A673 (cell line): Measurements from ENCODE around the gene ZP3. TPM values are rescaled to one million over a fixed set of nuclear protein-coding genes. Genes with fewer than 3 reads are reported as not detected.
"Not testable (repeated sequence)": the region's sequence is repeated elsewhere in the genome, so short reads cannot be mapped to it uniquely, and the experiment has no call there.

Experiments used
- BruUV-seq: library from RNA; stranded (reverse); fragments of 400-500 nt; replicated peaks from 2 replicates; lab custom pipeline; 2021; lab: Mats Ljungman, UMichigan
- CTCF ChIA-PET: fragments of 300-600 bp; sonication (Branson Sonifier 250); formaldehyde crosslinking; loops from one replicate; lab custom pipeline; 2022; ENCODE audit warnings: antibody characterized with exemption; lab: Charles Lee
- POLR2A ChIA-PET: fragments of 300-600 bp; sonication (Branson Sonifier 250); formaldehyde crosslinking; loops from one replicate; lab custom pipeline; 2022; ENCODE audit warnings: antibody characterized with exemption; ENCODE audit not compliant: low non-redundant PET; lab: Charles Lee
- DNase-seq: peaks from one replicate; pipeline ENCODE4 v3.0.0-alpha.2; 2015; ENCODE audit warnings: low spot score
- H3K27ac ChIP-seq: fragments of 200-600 bp; sonication (generic); 2 replicates; pipeline ENCODE4 v1.5.1; 2016; ENCODE audit warnings: mixed run types, low read depth, mild to moderate bottlenecking, mixed read lengths, antibody characterized with exemption, low read length; ENCODE audit not compliant: poor library complexity, severe bottlenecking
- H3K27me3 ChIP-seq: fragments of 200-600 bp; sonication (generic); replicated peaks from 2 replicates; pipeline ENCODE4 v1.6.1; 2017; ENCODE audit warnings: mixed run types, low read depth, mild to moderate bottlenecking, mixed read lengths, antibody characterized with exemption, low read length; ENCODE audit not compliant: insufficient read depth, poor library complexity
- H3K36me3 ChIP-seq: fragments of 200-600 bp; sonication (generic); 2 replicates; pipeline ENCODE4 v1.6.1; 2016; ENCODE audit warnings: mixed run types, mild to moderate bottlenecking, mixed read lengths, antibody characterized with exemption, low read length; ENCODE audit not compliant: insufficient read depth, poor library complexity, severe bottlenecking
- H3K4me1 ChIP-seq: fragments of 200-600 bp; sonication (generic); 2 replicates; pipeline ENCODE4 v1.6.1; 2017; ENCODE audit warnings: mixed run types, mild to moderate bottlenecking, mixed read lengths, antibody characterized with exemption, low read length; ENCODE audit not compliant: insufficient read depth, poor library complexity, severe bottlenecking
- H3K4me3 ChIP-seq: fragments of 200-600 bp; sonication (generic); 2 replicates; pipeline ENCODE4 v1.5.1; 2016; ENCODE audit warnings: low read depth, mixed run types, mild to moderate bottlenecking, mixed read lengths, low read length; ENCODE audit not compliant: poor library complexity, severe bottlenecking
- H3K9me3 ChIP-seq: fragments of 200-600 bp; sonication (generic); 2 replicates; pipeline ENCODE4 v1.6.1; 2016; ENCODE audit warnings: mixed run types, low read depth, mild to moderate bottlenecking, mixed read lengths, antibody characterized with exemption, low read length; ENCODE audit not compliant: poor library complexity, severe bottlenecking
- CTCF ChIP-seq: fragments of 300-800, 200-600 bp; sonication (generic); conservative IDR thresholded peaks from 2 replicates; pipeline ENCODE4 v1.5.1; 2017; ENCODE audit warnings: low read depth, mild to moderate bottlenecking, antibody characterized with exemption, low read length, moderate library complexity, mixed read lengths
- EZH2 ChIP-seq: fragments of 200-600 bp; sonication (generic); IDR thresholded peaks from 2 replicates; pipeline ENCODE4 v1.6.1; 2017; ENCODE audit warnings: borderline replicate concordance, low read depth, mild to moderate bottlenecking, mixed read lengths, antibody characterized with exemption, low read length; ENCODE audit not compliant: poor library complexity, severe bottlenecking
- intact Hi-C: fragments of 100-400 bp; cut with micrococcal nuclease; formaldehyde crosslinking; loops from one replicate; pipeline ENCODE4 v1.10.0; 2022; ENCODE audit not compliant: unreplicated experiment
- total RNA-seq: library from RNA; stranded (reverse); gene quantifications from 2 replicates; pipeline ENCODE4 v1.2.3, GENCODE V29; 2021

Gene ZP3
- total RNA-seq, 1 experiment from 2014 or later: 9.4 TPM

DNA sequence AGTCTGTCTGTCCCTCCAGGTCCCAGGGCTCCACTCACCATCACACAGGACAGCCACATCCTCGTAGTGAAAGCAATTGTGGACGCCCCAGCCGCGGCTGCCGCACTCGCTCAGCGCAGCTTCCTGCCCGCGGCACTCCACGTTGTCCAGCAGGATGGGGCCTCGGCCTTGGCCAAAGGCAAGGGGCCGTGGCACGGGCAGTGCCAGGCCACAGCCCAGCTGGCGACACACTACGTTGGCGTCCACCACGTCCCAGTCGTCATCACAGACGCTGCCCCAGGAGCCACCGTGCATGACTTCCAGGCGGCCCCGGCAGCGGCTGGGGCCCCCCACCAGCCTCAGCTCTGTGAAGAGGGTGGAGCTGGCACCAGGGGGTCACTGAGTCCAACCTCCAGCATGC is 24.5 kb upstream of the ZP3 start:
- H3K27me3 ChIP-seq: no peaks in the 10 kb centered on the region
- no peak for TF ChIP-seq EZH2
- TF ChIP-seq CTCF: no peak
- H3K27ac ChIP-seq: no peak overlapping the region
- H3K9me3 ChIP-seq: no peaks in the 10 kb centered on the region
- no peak for DNase-seq
- no peak overlapping the region for H3K4me3 ChIP-seq
- intact Hi-C loops: no loop called here
- H3K36me3 ChIP-seq: no peaks in the 10 kb centered on the region
- no TSS peak for BruUV-seq
- peaks cover 21% of the 10 kb centered on the region for H3K4me1 ChIP-seq
- ChIA-PET POLR2A (no interaction called here), CTCF (no interaction called here)

- intact Hi-C loops, CTCF ChIA-PET, BruUV-seq: not testable (repeated sequence)
Observed at GRCh38 chr7:76403097-76403496, 21.7 kb upstream of the ZP3 start.

DNA sequence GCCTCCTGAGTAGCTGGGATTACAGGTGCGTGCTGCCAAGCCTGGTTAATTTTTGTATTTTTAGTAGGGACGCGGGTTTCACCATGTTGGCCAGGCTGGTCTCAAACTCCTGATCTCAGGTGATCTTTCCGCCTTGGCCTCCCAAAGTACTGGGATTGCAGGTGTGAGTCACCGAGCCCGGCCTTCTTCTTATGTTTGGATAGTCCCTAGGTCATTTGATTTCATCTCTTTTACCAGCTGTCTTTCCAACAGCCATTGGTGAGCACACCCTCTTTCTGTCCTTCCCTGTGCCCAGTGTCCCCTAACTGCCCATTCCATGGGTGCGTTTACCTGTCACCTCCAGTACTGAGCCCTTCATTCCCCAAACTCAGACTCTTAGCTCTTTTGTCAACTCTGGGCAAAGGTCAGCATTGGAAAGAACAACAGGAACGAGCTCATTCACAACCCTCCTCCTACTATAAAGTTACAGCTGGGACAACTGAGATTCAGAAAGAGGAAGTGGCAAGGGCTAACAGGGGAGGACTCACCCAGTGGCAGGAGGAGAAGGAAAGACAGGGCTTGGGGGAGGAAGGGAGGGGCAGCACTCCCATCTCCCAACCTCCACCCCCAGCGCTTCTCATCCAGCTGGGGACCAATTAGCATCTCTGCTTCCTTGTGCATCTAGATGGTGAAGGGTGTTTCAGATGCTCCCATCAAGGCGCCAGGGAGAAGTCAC is 20.8 kb upstream of the ZP3 start:
- CTCF ChIA-PET: no interaction called here
- Histone ChIP-seq H3K27ac (no peak overlapping the region), H3K9me3 (no peaks in the 10 kb centered on the region), H3K27me3 (no peaks in the 10 kb centered on the region), H3K4me1 (no peaks in the 10 kb centered on the region), H3K36me3 (no peaks in the 10 kb centered on the region), H3K4me3 (no peak overlapping the region)
- no peak for TF ChIP-seq CTCF
- TF ChIP-seq EZH2: no peak
- POLR2A ChIA-PET: no interaction called here
- DNase-seq: no peak
- intact Hi-C loops: no loop called here
- BruUV-seq: no TSS peak

More at GRCh38 chr7:76403097-76403496, 21.7 kb upstream of the ZP3 start:
- H3K9me3 ChIP-seq, H3K4me3 ChIP-seq, H3K36me3 ChIP-seq, H3K27ac ChIP-seq, H3K27me3 ChIP-seq, DNase-seq, POLR2A ChIA-PET, H3K4me1 ChIP-seq: not testable (repeated sequence)

DNA sequence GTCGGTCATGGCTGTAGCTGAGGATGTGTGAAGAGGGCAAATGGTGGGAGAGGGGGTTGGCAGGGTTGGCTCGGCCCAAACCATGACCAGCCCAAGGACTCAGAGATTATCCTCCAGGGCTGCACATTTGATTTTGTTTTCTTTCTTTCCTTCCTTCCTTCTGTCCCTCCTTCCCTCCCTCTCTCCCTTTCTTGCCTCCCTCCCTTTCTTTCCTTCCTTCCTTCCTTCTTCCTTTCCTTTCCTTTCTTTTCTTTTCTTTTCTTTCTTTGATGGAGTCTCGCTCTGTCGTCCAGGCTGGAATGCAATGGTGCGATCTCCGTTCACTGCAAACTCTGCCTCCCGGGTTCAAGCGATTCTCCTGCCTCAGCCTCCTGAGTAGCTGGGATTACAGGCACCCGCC is 19.0 kb upstream of the ZP3 start:
- no peak overlapping the region for H3K27ac ChIP-seq
- H3K9me3 ChIP-seq: no peaks in the 10 kb centered on the region
- H3K27me3 ChIP-seq: no peaks in the 10 kb centered on the region
- POLR2A ChIA-PET: no interaction called here
- no peak for DNase-seq
- no TSS peak for BruUV-seq
- no peaks in the 10 kb centered on the region for H3K4me1 ChIP-seq
- TF ChIP-seq EZH2 (no peak), CTCF (no peak)
- no peak overlapping the region for H3K4me3 ChIP-seq
- intact Hi-C loops: no loop called here
- CTCF ChIA-PET: no interaction called here
- H3K36me3 ChIP-seq: no peaks in the 10 kb centered on the region
